Fibroblast of skin of left biceps (primary cell): ENCODE data around the gene SPATA25.
A peak's percentile ranks its signal among the peaks of the same experiment; 100 is the strongest.
"Not testable (repeated sequence)": the region's sequence is repeated elsewhere in the genome, so short reads cannot be mapped to it uniquely, and the experiment has no call there.

Source experiments
- DNase-seq, 2 experiments: peaks; one replicate each; pipeline ENCODE4 v3.0.0-alpha.2; 2013; ENCODE audit warnings: low read depth in 2 of 2

The SPATA25 gene, protein sequence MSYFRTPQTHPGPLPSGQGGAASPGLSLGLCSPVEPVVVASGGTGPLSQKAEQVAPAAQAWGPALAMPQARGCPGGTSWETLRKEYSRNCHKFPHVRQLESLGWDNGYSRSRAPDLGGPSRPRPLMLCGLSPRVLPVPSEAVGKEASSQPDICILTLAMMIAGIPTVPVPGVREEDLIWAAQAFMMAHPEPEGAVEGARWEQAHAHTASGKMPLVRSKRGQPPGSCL

GRCh38 chr20:45887346-45887715 lies at the start of gene SPATA25:
TSS of gene SPATA25 (minus strand) at chr20:45887622. CDS start at chr20:45887590, 32 bp downstream.
- DNase-seq: no peak

DNA sequence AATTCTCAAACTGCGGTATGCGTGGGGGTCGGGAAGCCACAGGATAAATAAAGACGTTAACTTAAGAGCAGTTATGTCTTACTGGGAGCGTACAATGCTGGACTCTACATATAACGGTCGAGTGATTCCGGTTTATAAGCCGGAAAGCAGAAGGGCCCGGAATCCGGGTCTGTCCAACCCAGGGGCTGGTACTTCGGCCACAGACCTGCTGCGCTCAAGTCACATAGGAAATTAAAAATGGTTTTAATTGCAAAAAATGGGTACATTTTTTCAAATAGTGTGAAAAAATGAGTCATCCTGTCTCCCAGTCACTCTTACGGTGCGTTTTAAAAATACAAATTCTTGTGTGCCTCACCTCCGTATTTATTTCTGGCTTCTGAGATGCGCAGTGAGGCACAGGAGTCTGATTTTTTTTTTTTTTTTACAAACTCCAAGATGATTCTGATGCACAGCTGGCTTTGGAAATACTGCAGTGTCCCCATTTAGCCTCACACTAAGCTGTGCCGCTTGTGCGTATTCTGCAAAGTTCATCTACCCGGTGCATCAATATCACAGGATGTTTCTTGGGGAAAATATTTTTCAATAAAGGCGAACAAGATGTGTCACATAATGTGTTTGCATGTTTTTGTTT lies 48.1 kb upstream of the SPATA25 start:
- DNase-seq: no peak

DNA sequence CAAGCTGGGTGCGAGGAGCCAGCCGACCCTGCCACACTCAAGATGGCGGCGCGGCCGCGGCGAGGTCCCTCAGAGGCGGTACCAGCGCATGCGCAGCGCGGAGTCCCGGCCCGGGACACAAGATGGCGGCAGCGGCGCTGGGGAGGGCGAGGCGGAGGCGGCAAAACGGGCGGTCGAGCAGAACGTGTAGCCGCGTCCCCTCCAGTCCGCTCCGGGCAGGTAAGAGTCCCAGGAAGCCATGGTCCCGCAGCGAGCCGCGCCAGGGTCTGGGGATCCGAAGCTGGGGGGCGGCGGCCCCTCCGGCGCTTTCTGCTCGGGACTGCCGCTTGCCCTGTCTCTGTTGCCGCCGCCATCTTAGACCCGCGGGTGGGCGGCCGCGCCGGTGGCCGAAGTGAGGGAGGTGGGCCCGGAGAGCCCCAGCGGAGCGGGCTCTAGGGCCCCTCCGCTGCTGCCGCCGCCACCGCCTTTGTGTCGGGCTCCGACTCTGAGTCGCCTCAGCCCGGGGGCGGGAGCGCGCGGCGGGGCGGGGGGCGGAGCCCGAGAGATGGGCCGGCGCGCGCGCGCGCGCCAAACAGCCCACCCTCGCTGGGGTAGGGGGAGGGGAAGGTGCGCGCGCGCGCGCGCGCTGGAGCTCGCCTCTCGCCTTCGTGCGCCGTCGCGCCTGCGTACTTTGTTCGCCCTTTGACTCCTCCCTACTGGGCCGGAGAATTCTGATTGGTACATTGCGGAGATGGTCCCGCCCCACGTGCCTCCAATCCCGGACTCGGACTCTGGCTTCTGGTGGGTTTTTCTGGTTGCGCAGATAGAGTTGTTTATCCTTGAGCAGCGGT lies 47.4 kb upstream of the SPATA25 start, which contains the start of gene PCIF1:
Gene PCIF1, plus strand, starts transcription at position 98 of the 830 bp plus-strand sequence. CDS start 4,317 bp downstream, outside the sequence.
- peak; percentile 92 to 94 for DNase-seq

DNA sequence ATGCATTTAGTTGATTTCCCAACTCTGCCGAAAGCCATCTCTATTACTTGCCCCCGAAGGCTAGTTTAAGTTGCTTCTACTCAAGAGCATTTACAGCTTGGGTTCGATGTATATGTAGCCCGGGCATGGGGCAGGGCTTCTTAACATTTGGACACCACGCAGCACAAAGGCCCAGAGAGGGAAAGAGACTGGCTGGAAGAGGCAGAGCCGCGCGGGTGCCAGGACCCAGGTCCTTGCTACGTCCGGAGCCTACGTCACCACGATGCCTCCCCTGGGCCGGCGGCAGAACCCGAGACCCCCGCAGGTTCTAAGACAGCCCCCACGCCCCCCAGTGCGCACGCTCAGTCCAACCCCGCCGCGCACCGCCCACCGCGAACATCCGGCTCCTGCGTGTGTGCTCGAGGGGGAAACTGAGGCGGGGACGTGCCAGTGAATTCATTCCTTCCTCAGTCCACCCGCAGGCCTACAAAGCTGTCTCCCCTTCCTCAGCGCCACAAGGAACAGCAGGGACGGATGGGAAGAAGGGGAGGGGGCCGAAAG lies 46.7 kb upstream of the SPATA25 start:
- no peak for DNase-seq

DNA sequence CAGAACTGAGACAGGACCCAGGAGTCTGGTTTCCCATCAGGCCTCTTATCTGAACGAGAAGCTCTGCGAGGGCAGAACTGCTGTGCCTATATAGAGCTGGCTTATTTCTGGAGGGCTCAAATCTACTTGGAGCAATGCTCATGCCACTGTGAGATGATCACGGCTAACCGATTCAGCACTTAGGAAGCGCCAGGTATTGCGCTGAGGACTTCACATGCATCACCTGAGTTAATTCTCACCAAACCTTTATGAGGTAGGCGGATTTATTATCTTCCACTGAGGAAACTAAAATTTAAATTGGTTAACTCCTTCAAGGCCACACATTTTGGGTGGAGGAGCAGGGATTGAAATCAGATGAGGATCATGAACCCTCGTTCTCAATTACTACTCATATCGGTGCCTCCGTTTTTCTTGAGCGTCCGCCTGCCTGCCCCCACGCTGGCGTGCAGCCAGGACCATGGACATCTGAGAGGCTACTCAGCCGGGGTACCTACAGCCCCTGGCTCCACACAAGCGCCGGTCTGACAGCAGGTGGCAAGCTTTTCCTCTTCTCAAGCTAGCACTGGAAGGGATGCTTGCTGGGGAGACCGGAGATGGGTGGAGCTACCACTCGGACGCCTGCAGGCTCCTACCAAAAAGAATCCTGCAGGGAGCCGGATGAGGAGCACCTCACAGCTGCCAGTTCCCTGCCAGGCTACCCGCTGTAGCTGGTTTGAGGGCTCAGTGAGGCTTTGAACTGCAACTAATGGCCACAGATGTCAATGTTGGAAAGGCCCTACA lies 46.0 kb upstream of the SPATA25 start:
- no peak for DNase-seq

GRCh38 chr20:45931680-45932079 lies 44.3 kb upstream of the SPATA25 start:
- not testable (repeated sequence) for DNase-seq

DNA sequence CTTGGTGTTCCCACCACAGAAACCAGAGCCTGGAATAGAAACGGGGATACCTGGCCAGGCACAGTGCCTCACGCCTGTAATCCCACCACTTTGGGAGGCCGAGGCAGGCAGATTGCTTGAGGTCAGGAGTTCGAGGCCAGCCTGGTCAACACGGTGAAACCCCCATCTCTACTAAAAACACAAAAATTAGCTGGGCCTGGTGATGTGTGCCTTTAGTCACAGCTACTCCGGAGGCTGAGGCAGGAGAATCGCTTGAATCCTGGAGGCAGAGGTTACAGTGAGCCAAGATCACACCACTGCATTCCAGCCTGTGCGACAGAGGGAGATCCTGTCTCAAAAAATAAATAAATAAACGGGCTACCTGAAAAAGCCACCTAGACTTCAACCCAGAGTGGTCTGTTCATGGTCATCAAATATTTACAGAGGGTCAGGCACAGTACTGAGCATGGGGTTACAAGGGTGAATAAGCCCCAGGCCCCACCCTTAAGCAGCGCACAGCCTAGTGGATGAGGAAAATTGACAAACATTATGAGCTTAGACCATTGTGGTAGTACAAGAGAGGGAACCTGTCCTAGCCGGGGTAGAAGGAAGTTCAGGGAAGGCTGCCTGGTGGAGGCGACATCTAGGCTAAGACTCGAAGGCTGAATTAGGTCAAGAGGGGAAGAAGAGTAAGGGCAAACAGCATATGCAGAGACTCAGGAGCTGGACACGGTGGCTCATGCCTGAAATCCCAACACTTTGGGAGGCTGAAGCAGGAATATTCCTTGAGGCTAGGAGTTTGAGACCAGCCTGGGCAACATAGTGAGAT lies 39.9 kb upstream of the SPATA25 start:
- DNase-seq: no peak

- no peak for DNase-seq
These were observed 39.3 kb upstream of the SPATA25 start for GRCh38 chr20:45926731-45927070.

GRCh38 chr20:45925821-45926506 lies 38.5 kb upstream of the SPATA25 start:
- no peak for DNase-seq

DNA sequence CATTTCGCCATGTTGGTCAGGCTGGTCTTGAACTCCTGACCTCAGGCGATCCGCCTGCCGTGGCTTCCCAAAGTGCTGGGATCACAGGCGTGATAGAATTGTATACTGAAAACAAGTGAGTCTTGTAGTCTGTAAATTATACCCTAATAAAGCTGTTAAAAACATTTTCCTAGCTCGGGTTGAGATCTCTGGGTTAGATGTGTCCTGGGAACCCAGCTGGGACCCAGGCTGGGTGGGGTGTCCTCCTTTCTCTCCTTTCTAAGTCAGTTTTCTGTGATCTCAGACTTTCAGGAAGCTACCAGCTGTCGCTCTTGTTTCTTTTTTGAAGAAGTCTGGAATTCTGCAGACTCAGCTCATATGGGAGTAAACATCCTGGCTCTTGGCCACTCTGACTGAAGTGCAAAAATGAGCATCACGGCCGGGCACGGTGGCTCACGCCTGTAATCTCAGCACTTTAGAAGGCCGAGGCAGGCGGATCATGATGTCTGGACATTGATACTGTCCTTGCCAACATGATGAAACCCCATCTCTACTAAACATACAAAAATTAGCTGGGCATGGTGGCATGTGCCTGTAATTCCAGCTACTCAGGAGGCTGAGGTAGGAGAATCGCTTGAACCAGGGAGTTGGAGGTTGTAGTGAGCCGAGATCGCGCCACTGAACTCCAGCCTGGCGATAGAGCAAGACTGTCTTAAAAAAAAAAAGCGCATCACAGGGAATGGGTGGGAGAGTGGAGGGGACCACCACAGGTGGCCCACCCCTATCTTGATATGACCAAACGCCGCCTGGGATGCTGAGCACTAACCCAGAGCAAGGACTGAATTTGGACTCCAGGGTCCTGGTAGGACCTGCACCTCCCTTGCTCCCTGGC lies 37.2 kb upstream of the SPATA25 start:
- no peak for DNase-seq

DNA sequence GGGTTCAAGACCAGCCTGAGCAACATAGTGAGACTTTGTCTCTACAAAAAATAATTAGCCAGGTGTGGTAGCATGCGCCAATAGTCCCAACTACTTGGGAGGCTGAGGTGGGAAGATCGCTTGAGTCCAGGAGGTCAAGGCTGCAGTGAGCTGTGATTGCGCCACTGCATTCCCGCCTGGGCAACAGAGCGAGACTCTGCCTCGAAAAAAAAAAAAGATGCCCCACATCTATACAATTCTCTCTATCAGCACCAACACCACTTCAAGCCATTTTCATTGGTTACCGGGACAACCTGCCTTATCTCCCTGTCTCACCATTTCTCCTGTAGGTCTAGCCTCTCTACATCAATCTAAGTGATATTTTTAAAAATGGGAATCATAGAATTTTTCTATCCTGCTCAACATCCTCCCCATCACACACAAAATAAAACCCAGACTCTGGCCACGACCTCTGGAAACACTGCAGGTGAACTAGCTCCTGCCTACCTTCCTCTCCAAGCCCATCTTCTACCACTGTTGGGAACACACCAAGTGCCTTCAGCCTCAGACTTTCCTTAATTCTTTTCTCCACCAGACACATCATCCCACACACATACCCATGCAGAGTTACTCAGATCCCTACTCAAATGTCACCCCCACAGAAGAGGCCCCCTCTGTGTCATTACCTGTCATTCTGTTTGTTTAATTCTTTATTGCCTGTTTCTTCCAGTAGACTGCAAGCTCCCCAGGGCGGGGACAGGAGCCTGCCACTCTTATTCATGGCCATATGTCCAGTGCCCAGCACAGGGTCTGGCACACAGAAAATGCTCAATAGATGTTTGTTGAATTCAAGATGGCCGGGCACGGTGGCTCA lies 34.1 kb upstream of the SPATA25 start:
- no peak for DNase-seq

- DNase-seq: no peak
These were observed 33.3 kb upstream of the SPATA25 start for GRCh38 chr20:45920462-45921336.

DNA sequence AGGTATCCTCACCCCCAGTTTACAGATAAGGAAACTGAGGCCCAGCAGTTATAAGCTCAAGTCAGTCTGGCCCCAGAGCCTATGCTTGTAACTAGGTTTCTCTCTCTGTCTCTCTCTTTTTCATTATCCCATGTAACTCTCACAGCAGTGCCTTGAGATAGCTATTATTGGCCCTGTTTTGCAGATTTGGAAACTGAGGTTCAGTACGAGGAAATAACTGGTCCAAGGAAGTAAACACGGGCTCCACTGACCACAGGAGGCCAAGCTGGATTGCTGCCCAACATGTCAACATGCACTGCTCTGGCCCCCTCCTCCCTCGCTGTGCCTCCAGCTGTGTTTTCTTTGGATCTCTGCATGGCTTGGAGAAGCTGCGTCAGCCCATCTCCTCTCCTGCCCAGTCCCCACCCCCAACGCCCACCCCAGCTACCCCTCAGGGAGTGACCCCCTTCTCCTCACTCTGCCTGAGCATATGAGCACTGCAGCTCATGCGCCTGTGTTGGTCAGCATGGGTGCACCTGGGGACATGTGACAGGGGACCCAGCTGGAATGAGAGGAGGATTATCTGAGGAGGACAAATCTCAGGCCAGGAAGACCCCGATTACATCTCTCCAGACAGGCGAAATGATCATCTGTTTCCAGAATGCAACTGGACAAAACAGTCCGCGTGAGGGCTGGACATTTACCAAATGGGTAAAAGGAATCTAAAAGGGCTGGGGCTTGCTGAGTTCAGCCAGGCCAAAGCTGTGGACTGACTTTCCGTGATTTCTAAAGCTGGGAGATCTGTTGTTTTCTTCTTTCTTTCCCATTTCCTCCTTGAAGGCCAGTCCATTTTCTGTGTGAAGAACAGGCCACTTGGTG lies 32.3 kb upstream of the SPATA25 start:
- DNase-seq: no peak

GRCh38 chr20:45918779-45919537 lies 31.5 kb upstream of the SPATA25 start:
- DNase-seq: no peak

DNA sequence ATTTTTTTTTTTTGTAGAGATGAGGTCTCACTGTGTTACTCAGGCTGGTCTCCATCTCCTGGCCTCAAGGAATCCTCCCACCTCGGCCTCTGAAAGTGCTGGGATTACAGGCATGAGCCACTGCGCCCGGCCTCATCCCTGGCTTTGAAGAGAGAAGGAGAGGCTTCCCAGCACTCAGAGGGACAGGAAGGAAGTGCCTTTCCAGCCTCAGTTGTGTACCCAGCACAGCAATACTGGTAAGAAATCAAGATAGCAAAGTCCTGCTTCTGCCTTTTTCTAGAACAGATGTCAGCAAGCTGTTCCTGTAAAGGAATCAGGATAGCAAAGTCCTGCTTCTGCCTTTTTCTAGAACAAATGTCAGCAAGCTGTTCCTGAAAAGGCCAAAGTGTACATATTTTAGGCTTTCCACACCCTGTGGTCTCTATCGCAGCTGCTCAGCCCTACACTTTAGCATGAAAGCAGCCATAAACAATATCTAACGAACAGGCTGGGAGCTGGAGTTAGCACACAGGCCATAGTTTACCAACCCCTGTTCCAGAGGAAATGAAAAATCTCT lies 30.8 kb upstream of the SPATA25 start:
- DNase-seq: no peak
